Measurements from ENCODE around the gene REXO4. TPM values are rescaled to one million over a fixed set of nuclear protein-coding genes. Genes with fewer than 3 reads are reported as not detected.

Gene REXO4
- total and polyA plus RNA-seq, 2 of the 13 experiments (the other 11 are each of a cell fraction or from before 2014, with no cell fraction given), result 18.5 to 30.4 TPM

DNA sequence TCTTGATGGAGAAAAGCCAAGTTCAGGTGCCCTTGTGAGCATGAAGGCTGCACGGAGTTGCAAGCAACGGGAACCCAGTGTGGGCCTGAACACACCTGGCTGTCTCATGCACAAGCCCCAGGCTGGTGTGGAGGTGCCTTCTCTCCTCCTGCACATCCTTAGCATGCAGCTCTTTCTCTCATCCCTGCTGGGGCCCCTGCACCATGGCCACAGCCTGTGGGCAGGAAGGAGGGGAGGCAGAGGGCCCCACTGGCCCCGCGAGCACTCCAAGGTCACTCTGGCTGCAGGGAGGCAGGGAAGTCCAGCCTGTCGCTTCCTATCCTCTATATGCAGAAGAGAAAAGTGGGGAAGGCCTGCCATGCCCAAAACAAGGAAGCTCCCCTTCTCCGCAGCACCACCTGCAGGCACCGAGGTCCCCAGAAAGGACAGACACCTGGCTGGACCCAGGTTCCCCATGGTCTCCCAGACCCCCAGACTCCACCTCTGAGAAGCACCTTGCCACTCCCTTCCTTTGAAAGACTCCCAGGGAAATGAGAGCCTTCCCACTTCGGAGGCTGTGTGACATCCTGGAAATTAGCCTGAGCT is 23.0 kb downstream of the REXO4 start (continued):
- TF ChIP-seq CREB1 (IDR thresholded peaks at IDR 0.05), result no peak
- TF ChIP-seq CREB1 (CRISPR knock-in tag; IDR thresholded peaks at IDR 0.05), result no peak
- no peak for TF ChIP-seq ZNF670 (CRISPR knock-in tag; IDR thresholded peaks at IDR 0.05; ENCODE audit: borderline replicate concordance)
- no peak for TF ChIP-seq DNMT1 (CRISPR knock-in tag; IDR thresholded peaks at IDR 0.05)
- TF ChIP-seq JUNB (CRISPR knock-in tag; IDR thresholded peaks at IDR 0.05; ENCODE audit: borderline replicate concordance), result no peak
- no peak for TF ChIP-seq ZNF276 (CRISPR knock-in tag; IDR thresholded peaks at IDR 0.05; ENCODE audit: low read depth)
- no peak for TF ChIP-seq MAZ (IDR thresholded peaks at IDR 0.05; ENCODE audit: borderline replicate concordance, low read depth, low read length)
- peak; percentile 39; the same call in 1 of the 2 replicates for TF ChIP-seq MAZ (CRISPR knock-in tag; IDR thresholded peaks at IDR 0.05; ENCODE audit: low read depth)
- peak; percentile 29; the same call in 1 of the 2 replicates for TF ChIP-seq ZNF121 (CRISPR knock-in tag; IDR thresholded peaks at IDR 0.05)
- no peak for TF ChIP-seq THAP9 (CRISPR knock-in tag; IDR thresholded peaks at IDR 0.05; ENCODE audit: borderline replicate concordance)
- no peak for TF ChIP-seq ZNF326 (CRISPR knock-in tag; IDR thresholded peaks at IDR 0.05; ENCODE audit: borderline replicate concordance)
- no peak for TF ChIP-seq ZNF792 (CRISPR knock-in tag; IDR thresholded peaks at IDR 0.05)
- TF ChIP-seq GMEB1 (CRISPR knock-in tag; IDR thresholded peaks at IDR 0.05; ENCODE audit: borderline replicate concordance), result peak; percentile 39; the same call in 1 of the 2 replicates
- no peak for TF ChIP-seq ZNF598 (CRISPR knock-in tag; IDR thresholded peaks at IDR 0.05; ENCODE audit: borderline replicate concordance)
- no peak for TF ChIP-seq ZNF180 (CRISPR knock-in tag; IDR thresholded peaks at IDR 0.05; ENCODE audit: borderline replicate concordance, low read depth)
- TF ChIP-seq ZNF558 (CRISPR knock-in tag; IDR thresholded peaks at IDR 0.05; ENCODE audit: borderline replicate concordance), result no peak
- no peak for TF ChIP-seq ZNF484 (CRISPR knock-in tag; IDR thresholded peaks at IDR 0.05; ENCODE audit: borderline replicate concordance, low read depth)
- no peak for TF ChIP-seq MTF1 (CRISPR knock-in tag; IDR thresholded peaks at IDR 0.05)
- no peak for TF ChIP-seq KMT2B (CRISPR knock-in tag; IDR thresholded peaks at IDR 0.05)
- no peak for TF ChIP-seq ZBTB43 (CRISPR knock-in tag; conservative IDR thresholded peaks at IDR 0.05)
